Activated T-cell treated with anti-CD3 and anti-CD28 coated beads, Interleukin-2, amount 50 U/mL, for 24 hours (primary cell): Measurements from ENCODE around the gene STARD8.

Source experiments
- DNase-seq: peaks from one replicate; pipeline ENCODE4 v3.0.0-alpha.2; 2020
- H3K27ac Mint-ChIP-seq: 2 replicates; pipeline ENCODE4 v1.8.0; 2020; ENCODE audit warnings: mild to moderate bottlenecking, mixed read lengths
- H3K27me3 Mint-ChIP-seq: 2 replicates; pipeline ENCODE4 v1.8.0; 2020; ENCODE audit warnings: mixed read lengths
- H3K36me3 Mint-ChIP-seq: 2 replicates; pipeline ENCODE4 v1.8.0; 2020; ENCODE audit warnings: low read depth, mixed read lengths
- H3K4me1 Mint-ChIP-seq: 2 replicates; pipeline ENCODE4 v1.8.0; 2020; ENCODE audit warnings: low read depth, mixed read lengths
- H3K4me3 Mint-ChIP-seq: 2 replicates; pipeline ENCODE4 v1.8.0; 2020; ENCODE audit warnings: mild to moderate bottlenecking, moderate library complexity, mixed read lengths
- H3K9me3 Mint-ChIP-seq: 2 replicates; pipeline ENCODE4 v1.8.0; 2020; ENCODE audit warnings: mixed read lengths

STARD8 gene

DNA sequence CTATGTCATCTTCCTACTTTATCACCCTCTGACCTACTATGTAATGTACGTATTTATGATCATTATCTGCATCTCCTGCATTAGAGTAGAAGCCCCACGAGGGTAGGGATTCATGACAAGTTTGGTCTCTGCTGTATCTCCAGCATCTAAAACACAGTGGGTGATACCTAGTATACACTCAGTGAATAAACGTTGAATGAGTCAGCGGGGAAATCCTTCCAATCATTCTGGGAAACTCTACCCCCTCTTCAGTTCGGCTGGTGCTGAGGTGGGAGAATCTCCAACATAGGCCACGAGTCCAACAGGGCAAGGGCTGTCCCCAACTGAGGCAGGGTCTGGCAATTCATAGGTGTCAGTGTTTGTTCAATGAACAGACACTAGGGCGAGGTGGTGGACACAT lies 106.9 kb downstream of the STARD8 start:
- no peak overlapping the region for H3K4me3 Mint-ChIP-seq
- H3K9me3 Mint-ChIP-seq, result no peaks in the 10 kb centered on the region
- H3K27me3 Mint-ChIP-seq, result peaks cover 48% of the 10 kb centered on the region
- no peak for DNase-seq
- peaks cover 10% of the 10 kb centered on the region for H3K4me1 Mint-ChIP-seq
- H3K36me3 Mint-ChIP-seq, result no peaks in the 10 kb centered on the region
- no peak overlapping the region for H3K27ac Mint-ChIP-seq

DNA sequence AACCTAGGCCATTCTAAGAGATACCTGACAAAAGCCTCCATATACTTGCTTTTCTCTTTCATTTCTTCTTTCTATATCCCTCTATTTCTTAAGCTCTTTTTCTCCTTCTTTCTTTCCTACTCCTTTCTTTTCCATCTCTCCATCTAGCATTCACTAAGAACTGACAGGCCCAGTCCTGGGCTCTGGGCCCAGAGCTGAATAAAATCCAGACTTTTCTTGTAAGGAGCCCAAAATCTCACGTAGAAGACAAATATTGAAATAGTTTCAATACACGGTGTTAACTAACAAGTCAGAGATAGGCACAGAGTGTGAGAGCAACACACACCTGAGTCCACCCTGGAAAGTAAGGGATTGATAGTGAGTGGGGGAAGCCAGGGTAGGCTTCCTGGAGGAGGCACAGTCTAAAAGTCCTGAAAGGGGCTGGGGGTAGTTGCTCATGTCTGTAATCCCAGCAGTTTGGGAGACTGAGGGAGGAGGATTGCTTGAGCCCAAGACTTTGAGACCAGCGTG lies 108.2 kb downstream of the STARD8 start:
- Mint-ChIP-seq H3K27me3 (peaks cover 39% of the 10 kb centered on the region), H3K4me3 (no peak overlapping the region), H3K4me1 (peaks cover 3% of the 10 kb centered on the region), H3K27ac (no peak overlapping the region), H3K9me3 (no peaks in the 10 kb centered on the region), H3K36me3 (no peaks in the 10 kb centered on the region)
- no peak for DNase-seq

DNA sequence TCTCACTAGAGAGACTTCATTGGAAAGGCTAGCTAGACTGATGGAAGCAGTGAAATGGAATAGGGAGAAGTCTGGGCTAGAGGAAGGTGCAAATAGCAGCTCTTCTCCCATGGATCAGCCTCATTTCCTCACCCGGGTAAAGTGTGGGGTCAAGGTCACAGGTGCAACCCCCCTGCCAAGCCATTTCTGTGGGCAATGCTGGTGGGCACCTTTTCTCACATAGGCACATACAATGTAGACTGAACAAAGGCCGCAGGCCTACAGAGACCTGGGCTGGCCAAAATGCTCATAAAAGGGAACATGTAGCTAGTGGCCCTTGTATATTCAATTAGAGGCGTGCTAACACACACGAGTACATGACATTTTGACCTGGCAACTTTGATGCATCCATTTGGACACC lies 109.9 kb downstream of the STARD8 start:
- H3K27ac Mint-ChIP-seq, result no peak overlapping the region
- H3K4me1 Mint-ChIP-seq, result peaks cover 3% of the 10 kb centered on the region
- H3K4me3 Mint-ChIP-seq, result no peak overlapping the region
- H3K9me3 Mint-ChIP-seq, result no peaks in the 10 kb centered on the region
- H3K36me3 Mint-ChIP-seq, result no peaks in the 10 kb centered on the region
- DNase-seq, result no peak
- peaks cover 38% of the 10 kb centered on the region for H3K27me3 Mint-ChIP-seq

DNA sequence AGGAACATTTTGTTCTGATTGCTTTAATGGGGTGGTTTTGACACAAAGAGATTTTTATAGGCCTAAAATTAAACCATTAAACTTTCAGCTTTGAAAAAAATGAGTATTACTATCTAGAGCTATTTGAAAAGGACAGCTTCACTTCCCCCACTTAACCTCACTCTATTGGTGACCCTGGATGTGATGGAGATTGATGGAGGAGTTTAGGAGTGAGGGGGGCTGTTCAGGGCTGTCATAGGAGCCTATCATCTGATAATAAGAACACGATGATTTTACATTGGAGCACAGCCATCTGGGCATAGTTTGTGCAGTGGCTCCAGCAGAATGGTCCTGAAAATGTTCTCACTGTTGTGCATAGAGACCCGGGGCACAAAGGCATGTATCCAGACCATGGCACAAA lies 110.3 kb downstream of the STARD8 start:
- no peaks in the 10 kb centered on the region for H3K36me3 Mint-ChIP-seq
- H3K9me3 Mint-ChIP-seq, result no peaks in the 10 kb centered on the region
- no peak overlapping the region for H3K27ac Mint-ChIP-seq
- no peak for DNase-seq
- H3K4me3 Mint-ChIP-seq, result no peak overlapping the region
- H3K27me3 Mint-ChIP-seq, result peaks cover 37% of the 10 kb centered on the region
- peaks cover 3% of the 10 kb centered on the region for H3K4me1 Mint-ChIP-seq

DNA sequence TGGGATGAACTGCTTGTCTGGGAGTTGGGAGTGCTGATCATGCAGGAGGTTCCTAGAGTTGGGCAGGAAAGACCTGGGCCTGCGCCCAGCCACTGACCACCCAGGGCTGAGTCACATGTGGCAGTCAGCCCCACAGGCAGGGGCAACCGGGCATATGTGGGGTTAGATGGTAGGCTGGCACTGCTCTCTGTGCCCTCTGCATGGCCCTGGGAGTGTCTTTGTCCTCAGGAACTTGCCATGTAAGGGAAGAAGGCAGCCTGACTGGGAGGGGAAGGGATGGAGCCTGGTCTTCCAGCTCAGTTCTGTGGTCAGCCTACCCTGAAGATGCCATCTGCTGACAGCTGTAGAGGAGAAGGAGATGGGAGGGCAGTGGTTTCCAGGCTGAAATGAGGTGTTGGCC lies 111.2 kb downstream of the STARD8 start:
- peaks cover 3% of the 10 kb centered on the region for H3K4me1 Mint-ChIP-seq
- H3K27me3 Mint-ChIP-seq, result peaks cover 30% of the 10 kb centered on the region
- no peak overlapping the region for H3K27ac Mint-ChIP-seq
- H3K4me3 Mint-ChIP-seq, result no peak overlapping the region
- no peaks in the 10 kb centered on the region for H3K36me3 Mint-ChIP-seq
- no peak for DNase-seq
- H3K9me3 Mint-ChIP-seq, result no peaks in the 10 kb centered on the region

GRCh38 chrX:68761086-68761485 lies 113.6 kb downstream of the STARD8 start:
- DNase-seq, result no peak
- H3K4me3 Mint-ChIP-seq, result no peak overlapping the region
- H3K27me3 Mint-ChIP-seq, result peaks cover 23% of the 10 kb centered on the region

GRCh38 chrX:68762766-68763165 lies 115.3 kb downstream of the STARD8 start:
- Mint-ChIP-seq H3K9me3 (no peaks in the 10 kb centered on the region), H3K27me3 (peaks cover 25% of the 10 kb centered on the region), H3K27ac (no peak overlapping the region), H3K4me3 (no peak overlapping the region), H3K36me3 (no peaks in the 10 kb centered on the region), H3K4me1 (no peaks in the 10 kb centered on the region)
- no peak for DNase-seq

More at GRCh38 chrX:68761086-68761485, 113.6 kb downstream of the STARD8 start:
- Mint-ChIP-seq H3K4me1 (no peaks in the 10 kb centered on the region), H3K27ac (no peak overlapping the region), H3K9me3 (no peaks in the 10 kb centered on the region), H3K36me3 (no peaks in the 10 kb centered on the region)

GRCh38 chrX:68763481-68763880 lies 116.0 kb downstream of the STARD8 start:
- Mint-ChIP-seq H3K36me3 (no peaks in the 10 kb centered on the region), H3K27ac (no peak overlapping the region), H3K4me1 (no peaks in the 10 kb centered on the region), H3K9me3 (no peaks in the 10 kb centered on the region), H3K4me3 (no peak overlapping the region), H3K27me3 (peaks cover 28% of the 10 kb centered on the region)
- DNase-seq, result no peak
